GM18502 (cell line): ENCODE measurements around the gene NPFFR1.

Source experiments
- ATAC-seq: cut with Tn5 transposase; IDR thresholded peaks from one replicate; pipeline ENCODE4 v1.9.1; 2021; ENCODE audit warnings: mild to moderate bottlenecking; ENCODE audit not compliant: unreplicated experiment, poor library complexity

NPFFR1 gene

GRCh38 chr10:70292004-70292403, 8.2 kb upstream of the NPFFR1 start:
- no peak for ATAC-seq

DNA sequence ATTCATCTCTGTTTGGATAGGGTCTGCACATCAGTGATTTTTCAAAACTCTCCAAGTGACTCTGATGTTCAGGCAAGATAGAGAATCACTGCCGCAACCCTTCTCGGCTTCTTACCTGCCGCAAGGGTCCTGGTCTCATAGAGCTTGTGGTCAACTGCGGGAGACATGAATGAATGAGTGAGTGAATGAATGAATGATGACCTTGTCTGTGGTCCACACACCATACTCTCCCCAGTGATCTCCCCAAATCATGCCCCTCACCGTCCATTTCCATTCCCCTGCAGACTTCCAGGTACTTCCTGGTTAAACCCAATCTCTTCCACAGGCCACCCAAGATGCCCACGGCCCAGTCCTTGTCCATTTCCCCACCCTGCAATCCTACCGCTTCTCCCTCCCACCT, 5.9 kb upstream of the NPFFR1 start:
- no peak for ATAC-seq

DNA sequence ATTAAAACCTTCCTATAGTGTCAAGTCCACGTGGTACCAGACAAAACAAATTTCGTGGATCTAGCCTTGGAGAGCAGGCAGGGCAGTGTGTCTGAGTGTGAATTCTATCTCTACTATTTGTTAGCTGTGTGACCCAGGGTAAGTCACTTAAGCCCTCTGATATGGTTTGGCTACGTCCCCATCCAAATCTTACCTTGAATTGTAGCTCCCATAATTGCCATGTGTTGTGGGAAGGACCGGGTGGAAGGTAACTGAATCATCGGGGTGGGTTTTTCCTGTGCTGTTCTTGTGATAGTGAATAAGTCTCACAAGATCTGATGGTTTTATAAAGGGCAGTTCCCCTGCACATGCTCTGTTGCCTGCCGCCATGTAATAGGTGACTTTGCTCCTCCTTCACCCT, 2.8 kb upstream of the NPFFR1 start:
- ATAC-seq: no peak

DNA sequence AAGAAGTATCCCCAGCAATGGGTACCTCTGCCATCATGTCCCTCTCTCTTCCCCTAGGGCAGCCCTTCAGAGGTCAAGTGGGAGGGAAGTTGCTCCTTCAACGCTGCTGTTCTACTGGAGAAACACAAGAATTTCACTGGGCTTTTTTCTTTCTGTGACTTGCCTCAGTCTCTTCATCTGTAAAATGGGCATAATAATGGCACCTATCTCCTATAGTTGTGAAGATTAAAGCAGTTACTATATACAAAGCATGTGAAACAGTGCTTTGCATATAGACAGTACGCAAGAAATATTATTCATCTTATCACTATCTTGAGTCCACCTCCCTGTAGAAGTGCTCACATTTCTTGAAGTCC, 1.6 kb upstream of the NPFFR1 start:
- ATAC-seq: no peak

DNA sequence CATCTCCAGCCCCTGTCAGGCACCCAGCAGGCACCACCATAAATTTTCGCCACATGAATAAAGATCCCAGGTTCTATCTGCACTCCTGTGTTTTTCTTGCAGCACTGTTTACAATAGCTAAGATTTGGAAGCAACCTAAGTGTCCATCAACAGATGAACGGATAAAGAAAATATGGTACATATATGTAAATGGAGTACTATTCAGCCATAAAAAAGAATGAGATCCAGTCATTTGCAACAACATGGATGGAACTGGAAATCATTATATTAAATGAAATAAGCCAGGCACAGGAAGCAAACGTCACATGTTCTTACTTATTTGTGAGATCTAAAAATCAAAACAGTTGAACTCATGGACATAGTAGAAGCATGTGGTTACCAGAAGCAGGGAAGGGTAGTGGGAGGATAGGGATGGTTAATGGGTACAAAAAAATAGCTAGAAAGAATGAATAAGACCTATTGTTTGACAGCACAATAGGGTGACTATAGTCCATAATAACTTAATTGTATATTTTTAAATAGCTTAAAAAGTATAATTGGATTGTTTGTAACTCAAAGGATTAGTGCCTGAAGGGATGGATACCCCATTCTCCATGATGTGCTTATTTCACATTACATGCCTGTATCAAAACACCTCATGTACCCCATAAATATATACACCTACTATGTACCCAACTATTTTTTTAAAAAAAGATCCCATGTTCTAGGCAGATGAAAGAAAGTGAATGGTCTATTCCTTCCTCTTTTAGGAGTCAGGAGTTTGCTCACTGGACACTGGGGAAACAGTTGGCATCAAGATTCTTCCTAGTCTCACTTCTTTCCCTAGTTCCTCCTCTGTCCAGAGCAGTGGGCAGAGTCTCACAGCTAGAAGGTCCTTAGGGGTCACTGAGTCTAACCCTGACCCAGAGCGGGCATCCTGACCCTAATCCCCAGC, 1.0 kb upstream of the NPFFR1 start:
- ATAC-seq: no peak

DNA sequence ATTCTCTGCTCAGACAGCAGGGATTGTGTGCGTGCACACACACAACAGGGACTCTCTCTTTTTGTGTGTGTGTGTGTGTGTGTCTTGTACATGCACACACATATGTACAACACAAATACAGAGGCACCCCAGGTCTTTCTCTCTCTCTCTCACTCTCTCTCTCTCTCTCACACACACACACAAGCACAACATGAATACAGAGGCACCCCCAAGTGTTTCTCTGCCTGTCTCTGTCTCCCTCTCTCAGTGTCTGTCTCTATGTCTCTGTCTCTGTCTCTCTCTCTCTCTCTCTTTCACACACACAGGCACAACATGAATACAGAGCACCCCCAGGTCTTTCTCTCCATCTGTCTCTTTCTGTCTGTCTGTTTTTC, 746 bp downstream of the NPFFR1 start:
- ATAC-seq: no peak

DNA sequence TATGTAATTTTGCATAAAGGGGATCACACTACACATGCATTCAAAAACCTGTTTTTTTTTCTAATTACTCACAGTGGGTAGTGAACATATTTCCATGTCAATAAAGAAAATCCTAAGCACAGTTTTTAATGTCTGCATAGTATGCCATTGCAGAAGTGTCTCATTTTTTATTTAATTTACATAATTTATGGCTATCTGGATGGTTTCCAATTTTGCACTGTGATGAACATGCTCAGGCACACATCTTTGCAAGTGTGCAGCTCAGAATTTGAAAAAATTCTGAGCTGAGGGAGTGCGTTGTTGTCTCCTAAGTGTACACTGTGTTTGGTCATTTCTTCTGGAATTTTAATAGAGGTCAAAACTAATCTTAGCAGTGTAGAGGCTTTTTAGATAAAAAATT, 2.2 kb downstream of the NPFFR1 start:
- no peak for ATAC-seq

- no peak for ATAC-seq
Observed at GRCh38 chr10:70280099-70280498, 3.7 kb downstream of the NPFFR1 start.

- no peak for ATAC-seq
Observed at GRCh38 chr10:70277396-70278030, 6.3 kb downstream of the NPFFR1 start.

DNA sequence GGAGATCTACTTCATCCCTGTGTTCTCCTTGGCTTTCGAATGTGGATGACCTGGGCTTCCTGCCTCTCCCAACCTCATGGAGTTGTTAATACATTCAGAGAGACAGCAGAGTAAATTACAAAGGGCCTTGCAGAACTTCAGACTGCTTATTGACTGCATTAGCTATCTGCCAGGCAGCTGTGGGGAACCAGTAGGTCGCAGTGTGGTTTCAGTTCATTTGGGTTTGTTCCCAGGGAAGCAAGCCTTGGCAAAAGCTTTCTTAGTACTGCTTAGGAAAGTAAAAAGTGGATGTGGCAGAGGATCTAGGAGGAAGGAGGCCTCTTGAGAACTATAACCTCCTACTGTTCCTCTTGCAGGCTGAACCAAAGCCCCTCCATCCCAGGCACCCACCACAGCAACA, 9.2 kb downstream of the NPFFR1 start:
- ATAC-seq: no peak

DNA sequence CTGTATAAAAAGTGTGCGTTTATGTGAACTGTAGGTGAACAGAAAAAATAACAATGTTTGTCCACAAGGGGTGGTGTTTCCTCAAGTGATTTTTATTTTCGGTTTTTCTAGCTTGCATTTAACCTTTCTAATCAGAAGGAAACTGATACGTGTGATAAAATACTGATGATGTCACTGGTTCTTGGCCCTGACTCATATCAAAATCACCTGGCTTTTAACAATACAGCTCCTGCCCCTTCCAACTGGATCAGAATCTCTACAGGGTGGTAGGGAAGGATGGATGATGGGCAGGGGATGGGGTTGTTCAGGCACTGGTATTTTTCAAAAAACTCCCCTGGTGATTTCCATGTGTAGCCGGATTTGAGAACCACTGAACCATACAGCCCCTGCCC, 10.9 kb downstream of the NPFFR1 start:
- peak; percentile 67 for ATAC-seq

GRCh38 chr10:70271996-70272924, 11.5 kb downstream of the NPFFR1 start:
- no peak for ATAC-seq

DNA sequence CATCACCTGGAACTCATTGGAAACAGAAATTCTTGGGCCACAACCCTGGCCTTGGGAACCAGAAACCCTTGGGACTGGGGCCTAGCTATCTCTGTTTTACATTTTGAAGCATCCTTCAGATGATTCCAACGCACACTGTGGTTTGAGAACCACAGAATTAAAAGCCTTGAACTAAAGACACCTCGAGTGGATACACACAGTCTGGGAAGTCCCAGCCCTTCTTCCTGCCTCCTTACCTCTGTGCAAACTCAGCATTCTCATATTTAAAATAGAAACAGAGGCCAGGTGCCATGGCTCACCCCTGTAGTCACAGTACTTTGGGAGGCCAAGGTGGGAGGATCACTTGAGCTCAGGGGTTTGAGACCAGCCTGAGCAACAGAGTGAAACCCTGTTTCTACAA, 12.9 kb downstream of the NPFFR1 start:
- ATAC-seq: no peak

DNA sequence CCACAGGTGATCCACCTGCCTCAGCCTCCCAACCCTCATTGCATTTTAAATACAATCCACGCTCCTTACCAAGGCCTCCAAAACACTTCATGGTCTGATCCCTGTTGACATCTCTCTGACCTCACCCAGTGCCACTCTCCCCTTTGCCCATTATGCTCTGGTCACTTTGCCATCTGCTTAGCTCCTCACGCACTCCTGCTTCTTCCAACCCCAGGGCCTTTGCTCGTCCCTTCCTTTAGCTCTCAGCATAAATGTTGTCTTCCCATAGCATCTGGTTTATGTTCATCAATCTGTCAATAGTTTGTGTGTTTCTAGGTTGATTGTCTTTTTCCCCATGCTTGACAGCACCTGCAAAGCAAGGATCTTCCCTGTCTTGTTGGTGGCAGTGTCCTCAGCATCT, 14.1 kb downstream of the NPFFR1 start:
- ATAC-seq: no peak

- ATAC-seq: no peak
Observed at GRCh38 chr10:70268376-70268775, 15.4 kb downstream of the NPFFR1 start.

- no peak for ATAC-seq
Observed at GRCh38 chr10:70267161-70267933, 16.5 kb downstream of the NPFFR1 start.

- no peak for ATAC-seq
Observed at GRCh38 chr10:70266701-70267100, 17.1 kb downstream of the NPFFR1 start.

DNA sequence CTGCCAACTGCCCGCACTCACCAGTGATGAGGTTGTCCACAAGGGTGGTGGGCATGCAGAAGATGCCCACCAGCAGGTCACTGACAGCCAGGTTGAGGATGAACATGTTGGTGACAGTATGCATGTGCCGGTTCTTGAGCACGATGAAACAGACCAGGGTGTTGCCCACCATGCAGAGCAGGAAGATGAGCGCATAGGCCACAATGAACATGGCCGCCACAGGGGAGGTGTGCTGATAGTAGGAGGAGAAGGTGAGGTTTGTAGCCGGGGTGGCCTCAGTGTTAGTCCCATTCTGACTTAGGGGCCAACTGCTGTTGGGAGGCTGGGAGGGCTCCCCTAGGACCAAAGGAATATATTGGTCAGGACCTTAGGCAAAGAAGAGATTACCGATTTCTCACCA, 17.7 kb downstream of the NPFFR1 start:
- no peak for ATAC-seq

DNA sequence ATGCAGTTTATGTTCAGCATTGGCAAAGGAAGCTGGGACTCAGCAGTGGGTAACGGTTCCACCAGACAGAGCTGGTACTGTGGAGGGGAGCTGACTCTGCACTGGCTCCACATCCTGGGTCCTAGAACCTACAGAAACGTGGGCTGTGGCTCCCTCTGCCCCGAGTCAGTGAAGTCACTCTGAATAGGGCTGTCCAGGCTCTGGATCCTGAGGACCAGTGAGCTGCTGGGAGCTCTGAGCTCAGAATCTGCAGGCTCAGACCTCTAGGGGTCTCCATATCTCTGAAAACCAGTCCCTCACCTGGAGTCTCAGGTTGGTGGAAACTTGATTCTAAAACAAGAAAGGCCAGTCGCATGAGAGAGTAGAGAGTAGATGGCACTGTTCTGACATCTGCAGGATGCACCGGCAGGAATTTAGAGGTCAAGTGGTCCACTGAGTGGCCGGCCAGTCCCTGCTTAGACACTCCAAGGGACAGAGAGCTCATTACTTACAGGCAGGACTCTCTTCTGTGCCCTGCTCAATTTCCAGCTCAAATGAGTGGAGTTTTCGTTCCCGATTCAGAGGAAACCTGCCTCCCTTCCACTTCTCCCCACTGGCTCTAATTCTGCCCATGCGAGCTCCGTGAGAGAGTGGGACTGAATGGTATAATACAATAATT, 18.6 kb downstream of the NPFFR1 start:
- ATAC-seq: no peak

- ATAC-seq: no peak
Observed at GRCh38 chr10:70260734-70261133, 23.1 kb downstream of the NPFFR1 start.
